Ammon's horn (tissue), 1 donor: ENCODE results near the gene LAMB4.

Experiments used
- DNase-seq: peaks from one replicate; pipeline ENCODE4 v3.0.0-alpha.2; 2016; ENCODE audit warnings: low spot score

The LAMB4 gene

GRCh38 chr7:108109221-108109908 lies 20.8 kb downstream of the LAMB4 start:
- peak; percentile 15 for DNase-seq

DNA sequence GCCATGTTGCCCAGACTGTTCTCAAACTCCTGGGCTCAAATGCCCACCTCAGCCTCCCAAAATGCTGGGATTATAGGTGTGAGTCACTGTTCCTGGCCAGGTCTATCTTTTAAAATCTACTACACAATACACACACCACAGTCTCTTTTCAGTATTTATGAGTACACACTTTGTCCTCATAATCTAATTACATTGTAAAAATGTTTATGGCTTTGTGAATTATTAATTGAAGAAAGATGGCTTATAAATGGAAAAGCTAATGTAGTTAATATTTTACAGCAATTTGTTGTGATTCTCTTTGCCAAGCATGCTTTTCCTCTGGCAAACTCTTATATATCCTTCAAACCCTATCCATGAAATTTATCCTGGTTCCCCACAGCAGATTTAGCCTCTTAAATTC lies 22.0 kb downstream of the LAMB4 start:
- no peak for DNase-seq

DNA sequence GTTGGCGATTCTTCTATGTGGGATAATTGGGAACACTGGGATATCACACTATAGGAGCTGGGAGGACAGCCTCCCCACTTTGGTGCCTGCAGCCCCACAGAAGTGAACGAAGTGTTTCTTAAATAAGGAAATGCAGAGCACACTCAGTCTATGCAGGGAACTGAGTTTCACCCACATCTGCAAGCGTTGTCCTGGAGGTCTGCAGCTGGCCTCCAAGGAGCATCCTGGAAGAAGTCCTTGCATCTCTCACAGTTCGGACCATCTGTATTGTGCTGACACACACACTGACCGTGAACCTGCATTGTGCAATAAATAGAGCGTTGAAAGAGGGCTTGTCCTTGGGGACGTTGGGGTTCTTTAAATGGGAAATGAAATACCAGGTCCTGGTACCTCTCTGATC lies 25.8 kb downstream of the LAMB4 start:
- DNase-seq, result no peak

DNA sequence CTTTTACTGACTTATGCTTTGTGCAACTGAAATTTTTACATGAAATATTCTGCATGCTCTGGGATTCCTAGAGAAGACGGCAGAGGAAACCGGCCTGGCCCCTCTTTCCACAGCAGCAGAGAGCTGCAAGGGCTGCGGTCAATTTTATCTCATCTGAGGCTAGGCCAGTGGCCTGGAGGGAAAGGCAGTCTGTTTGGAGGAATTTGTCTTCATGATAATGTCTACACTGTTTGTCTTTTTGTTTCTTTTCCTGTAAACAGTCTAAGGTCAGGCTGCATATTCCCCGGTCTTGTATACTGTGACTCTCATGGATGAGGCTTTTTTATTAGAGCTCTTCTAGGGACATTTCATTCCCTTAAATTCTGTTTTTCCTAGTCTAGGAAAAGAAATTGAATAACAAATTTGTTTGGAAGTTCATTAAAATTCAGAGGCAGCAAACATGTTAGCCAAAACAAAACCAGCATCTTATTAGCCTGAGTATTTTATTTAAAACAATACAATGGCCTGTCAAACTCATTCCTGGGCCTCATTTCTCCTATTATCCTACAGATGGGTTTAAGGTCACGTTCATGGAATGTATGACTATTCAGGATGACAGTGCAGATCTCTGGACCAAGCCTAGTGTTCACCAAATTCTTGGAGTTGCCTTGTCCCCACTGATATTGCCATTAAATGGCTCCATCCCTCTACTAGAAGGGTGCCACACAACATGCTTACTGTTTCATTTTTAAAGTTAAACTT lies 26.4 kb downstream of the LAMB4 start:
- DNase-seq, result no peak

DNA sequence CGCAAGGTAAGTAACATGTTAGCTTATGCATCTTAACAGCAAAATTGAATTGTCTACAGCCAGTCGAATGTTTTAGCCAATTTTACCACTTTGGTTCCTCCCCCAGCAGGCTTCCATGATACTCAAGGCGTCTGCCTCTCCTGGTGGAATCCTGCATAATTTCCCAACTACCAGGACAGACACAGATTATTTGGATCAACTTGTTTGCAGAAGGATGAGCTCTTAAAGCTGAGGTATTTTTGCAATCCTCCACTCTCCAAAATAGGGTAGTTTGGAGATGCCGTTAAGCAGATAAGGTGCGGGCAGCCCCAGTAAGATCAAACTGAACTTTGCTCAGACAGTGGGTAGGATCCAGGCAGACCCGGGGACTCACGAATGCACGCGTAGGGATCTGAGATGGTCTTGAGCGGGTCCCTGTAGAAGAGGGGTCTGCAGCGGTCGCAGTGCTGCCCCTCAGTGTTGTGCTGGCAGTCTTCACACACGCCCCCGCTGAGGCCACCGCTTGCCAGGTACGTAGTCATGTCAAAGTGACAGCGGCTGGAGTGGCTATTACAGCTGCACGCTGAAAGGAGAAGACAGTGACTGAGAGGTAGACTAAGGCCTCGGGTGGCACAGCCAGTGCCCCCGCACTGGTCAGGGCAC lies 27.4 kb downstream of the LAMB4 start:
- no peak for DNase-seq

GRCh38 chr7:108101759-108102158 lies 28.4 kb downstream of the LAMB4 start:
- DNase-seq, result no peak

DNA sequence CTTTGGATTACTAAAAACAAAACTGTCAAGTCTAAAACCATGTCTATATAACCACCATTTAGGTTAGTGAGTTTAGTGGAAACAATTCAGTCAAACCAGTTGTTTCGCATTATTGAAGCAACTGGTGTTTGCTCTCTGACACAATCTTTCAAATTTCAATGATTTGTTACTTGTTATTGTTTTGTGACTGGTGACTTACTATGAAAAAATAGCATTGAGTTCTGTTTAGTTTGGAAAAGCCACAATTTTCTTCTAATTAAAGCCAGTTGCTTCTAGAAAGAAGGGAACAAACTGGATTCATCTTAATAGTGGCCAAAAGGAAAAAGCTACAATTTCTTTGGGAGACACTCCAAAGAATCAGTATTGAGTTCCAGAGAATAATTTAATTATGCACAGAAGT lies 30.4 kb downstream of the LAMB4 start:
- no peak for DNase-seq

- no peak for DNase-seq
Observed at GRCh38 chr7:108097703-108098102, 32.5 kb downstream of the LAMB4 start.

GRCh38 chr7:108096996-108097395 lies 33.2 kb downstream of the LAMB4 start:
- no peak for DNase-seq

GRCh38 chr7:108094933-108095710 lies 35.0 kb downstream of the LAMB4 start:
- peak; percentile 7 for DNase-seq

- DNase-seq, result no peak
Observed at GRCh38 chr7:108094346-108094745, 35.8 kb downstream of the LAMB4 start.

DNA sequence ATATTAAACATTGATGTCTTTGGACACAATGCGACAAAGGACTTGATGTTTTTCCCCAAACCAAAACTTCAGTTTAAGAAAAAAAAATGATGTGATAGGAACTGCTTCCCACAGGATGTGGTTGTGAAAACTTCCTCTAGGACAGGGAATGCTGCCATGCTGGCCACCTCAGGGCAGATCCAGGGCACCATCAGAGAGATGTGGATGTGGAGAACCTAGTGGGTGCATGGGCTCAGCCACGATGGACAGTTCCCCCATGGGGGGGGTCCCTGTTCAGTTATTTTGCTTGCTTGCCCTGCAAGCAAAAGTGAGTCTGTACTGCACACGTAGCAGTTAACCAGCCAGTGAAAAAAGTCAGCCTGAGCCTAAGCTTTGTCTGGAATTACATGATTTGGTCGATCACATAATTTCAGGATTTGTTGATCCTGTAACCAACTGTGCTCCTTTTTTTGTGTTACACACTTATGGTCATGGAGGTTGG lies 36.3 kb downstream of the LAMB4 start:
- DNase-seq, result no peak

- DNase-seq, result no peak
Observed at GRCh38 chr7:108093341-108093740, 36.8 kb downstream of the LAMB4 start.

DNA sequence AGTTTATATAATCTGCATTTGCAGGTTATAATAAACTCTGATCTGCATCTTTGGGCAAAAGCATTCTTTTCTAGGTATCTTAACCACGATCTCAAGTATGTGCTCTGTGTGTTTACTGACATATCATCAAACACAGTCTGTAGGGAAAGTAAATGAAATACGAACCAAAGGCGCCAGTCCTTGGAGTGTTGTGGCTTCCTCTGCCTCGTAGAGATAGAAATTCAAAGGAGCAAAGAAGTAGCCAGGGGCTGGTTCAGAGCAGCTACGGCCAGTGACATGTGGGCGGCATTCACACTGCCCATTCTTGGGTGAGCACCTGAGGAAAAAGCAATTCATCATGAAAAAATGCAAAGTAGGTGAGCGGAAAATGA lies 38.7 kb downstream of the LAMB4 start:
- no peak for DNase-seq

GRCh38 chr7:108090791-108091460 lies 39.2 kb downstream of the LAMB4 start:
- no peak for DNase-seq

GRCh38 chr7:108089381-108089780 lies 40.8 kb downstream of the LAMB4 start:
- DNase-seq, result no peak

DNA sequence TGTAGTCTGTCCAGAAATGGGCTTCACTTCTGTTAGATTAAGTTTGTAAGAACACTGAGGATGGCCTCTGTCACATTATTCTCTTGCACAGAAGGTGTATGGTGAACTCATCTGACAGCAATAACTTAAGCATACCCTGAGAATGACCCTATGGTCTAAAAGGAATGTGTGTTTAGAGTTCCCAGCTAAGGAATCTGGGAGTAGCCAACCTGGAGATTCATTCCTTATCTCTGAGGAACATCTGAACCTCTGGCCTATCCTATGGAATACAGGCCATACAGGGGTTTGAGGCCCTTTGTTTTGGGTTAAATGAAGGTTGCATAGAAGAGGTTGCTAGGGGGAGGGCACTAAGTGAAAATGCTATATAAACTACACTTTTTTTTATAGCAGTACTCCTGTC lies 41.4 kb downstream of the LAMB4 start:
- DNase-seq, result no peak

- no peak for DNase-seq
Observed at GRCh38 chr7:108087778-108088177, 42.4 kb downstream of the LAMB4 start.

- no peak for DNase-seq
Observed at GRCh38 chr7:108086962-108087361, 43.2 kb downstream of the LAMB4 start.

DNA sequence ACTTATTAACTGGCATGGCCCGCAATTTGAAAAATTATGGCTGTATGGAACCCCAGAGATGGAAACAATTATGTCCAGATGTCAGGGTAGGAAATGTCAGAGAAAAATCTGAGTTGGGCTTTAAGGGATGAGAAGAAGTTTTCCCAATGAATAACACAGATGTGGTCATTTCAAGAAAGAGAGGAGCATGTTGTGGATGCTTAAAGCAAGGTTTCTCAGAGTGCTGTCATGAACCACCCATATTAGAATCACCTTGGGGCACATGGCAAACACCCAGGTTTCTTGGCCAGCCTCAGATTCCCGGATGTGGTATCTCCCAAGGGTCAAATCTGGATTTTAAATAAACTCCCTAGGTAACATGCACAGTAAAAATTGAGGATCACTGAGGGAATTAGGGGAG lies 43.6 kb downstream of the LAMB4 start:
- DNase-seq, result no peak

DNA sequence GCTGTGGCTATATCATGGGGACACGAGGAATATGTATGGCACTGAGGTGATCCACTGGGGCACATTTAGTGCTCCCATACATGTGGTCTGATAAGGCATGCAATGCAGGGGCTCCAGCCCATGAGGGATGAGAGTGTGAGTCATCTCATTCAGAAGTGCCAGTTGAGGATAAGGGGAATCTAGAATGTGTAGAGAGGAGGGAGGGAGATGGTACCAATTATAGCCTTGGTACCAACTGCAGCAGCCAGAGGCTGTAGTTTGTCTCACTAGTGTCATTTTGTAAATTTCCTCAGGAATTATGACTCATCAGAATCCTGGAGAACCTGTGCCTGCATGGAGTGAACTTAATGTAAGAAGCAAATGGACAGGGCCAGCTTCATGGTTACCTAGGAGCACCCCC lies 46.2 kb downstream of the LAMB4 start:
- peak; percentile 13 for DNase-seq
